Cardiac muscle cell (in vitro differentiated cells and primary cell): ENCODE data around the gene RNFT2. TPM values are rescaled to one million over a fixed set of nuclear protein-coding genes. Genes with fewer than 3 reads are reported as not detected.

Experiments
- DNase-seq, 2 donors: peaks; one replicate each; pipeline versions ENCODE4 v3.0.0 to v3.0.0-alpha.2; 2010 to 2017; ENCODE audit warnings: low read depth in 1 of 2, low spot score in 1 of 2
- H3K27ac ChIP-seq: fragments of 200-600 bp; sonication (generic); 2 replicates; pipeline ENCODE4 v1.5.1; 2016
- H3K27me3 ChIP-seq: fragments of 200-600 bp; sonication (generic); 2 replicates; pipeline ENCODE4 v1.6.0; 2016; ENCODE audit warnings: control low read depth
- H3K36me3 ChIP-seq: fragments of 200-600 bp; sonication (generic); 2 replicates; pipeline ENCODE4 v1.5.1; 2016; ENCODE audit warnings: control low read depth
- H3K4me1 ChIP-seq: fragments of 200-600 bp; sonication (generic); 2 replicates; pipeline ENCODE4 v1.8.1; 2017; ENCODE audit warnings: low read depth, mild to moderate bottlenecking, mixed run types
- H3K4me3 ChIP-seq: fragments of 200-600 bp; sonication (generic); 2 replicates; pipeline ENCODE4 v1.5.1; 2016; ENCODE audit warnings: mild to moderate bottlenecking
- H3K9me3 ChIP-seq: fragments of 200-600 bp; sonication (generic); 2 replicates; pipeline ENCODE4 v1.5.1; 2017; ENCODE audit warnings: low read depth, mild to moderate bottlenecking, control low read depth
- polyA plus RNA-seq: library from polyadenylated mRNA; unstranded; fragments of >200 nt; fragmentation: Nextera tagmentation; extraction: Ambion mirVana; gene quantifications from 2 replicates; pipeline ENCODE4 v1.2.1, GENCODE V29; 2016
- total RNA-seq: library from RNA; depleted of rRNA; stranded (reverse); fragments of >200 nt; gene quantifications from 2 replicates; pipeline ENCODE4 v1.2.3, GENCODE V29; 2016
- TF ChIP-seq, protein P1 (sequence below): IDR thresholded peaks from 2 replicates; pipeline ENCODE4 v1.5.1; 2012; ENCODE audit warnings: low read depth, mild to moderate bottlenecking, low read length

RNFT2 gene
- total and polyA plus RNA-seq, 2 experiments from 2014 or later = 11.0 to 19.1 TPM

DNA sequence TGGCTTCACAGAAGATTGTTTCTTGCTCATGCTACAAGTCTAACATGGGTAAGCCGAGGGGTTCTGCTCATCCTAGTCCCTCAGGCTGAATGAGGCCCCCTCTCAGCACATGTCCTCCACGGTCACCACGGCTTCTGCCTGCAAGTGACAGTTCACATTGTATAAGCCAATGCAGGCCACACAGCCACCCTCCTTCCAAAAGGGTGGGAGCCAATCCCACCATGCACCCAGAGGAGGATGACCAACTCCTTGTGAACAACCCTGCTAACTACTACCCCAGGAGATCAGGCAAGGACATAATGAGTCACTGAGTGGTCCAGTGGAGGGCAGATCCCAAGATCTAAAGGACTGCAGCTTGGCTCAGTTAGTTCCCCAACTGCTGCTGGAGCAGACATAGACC is 6.3 kb upstream of the RNFT2 start:
- Histone ChIP-seq H3K4me1 (peaks cover 3% of the 10 kb centered on the region), H3K9me3 (no peaks in the 10 kb centered on the region), H3K4me3 (no peak overlapping the region), H3K36me3 (peaks cover 5% of the 10 kb centered on the region), H3K27me3 (no peaks in the 10 kb centered on the region), H3K27ac (no peak overlapping the region)
- TF ChIP-seq, protein P1, sequence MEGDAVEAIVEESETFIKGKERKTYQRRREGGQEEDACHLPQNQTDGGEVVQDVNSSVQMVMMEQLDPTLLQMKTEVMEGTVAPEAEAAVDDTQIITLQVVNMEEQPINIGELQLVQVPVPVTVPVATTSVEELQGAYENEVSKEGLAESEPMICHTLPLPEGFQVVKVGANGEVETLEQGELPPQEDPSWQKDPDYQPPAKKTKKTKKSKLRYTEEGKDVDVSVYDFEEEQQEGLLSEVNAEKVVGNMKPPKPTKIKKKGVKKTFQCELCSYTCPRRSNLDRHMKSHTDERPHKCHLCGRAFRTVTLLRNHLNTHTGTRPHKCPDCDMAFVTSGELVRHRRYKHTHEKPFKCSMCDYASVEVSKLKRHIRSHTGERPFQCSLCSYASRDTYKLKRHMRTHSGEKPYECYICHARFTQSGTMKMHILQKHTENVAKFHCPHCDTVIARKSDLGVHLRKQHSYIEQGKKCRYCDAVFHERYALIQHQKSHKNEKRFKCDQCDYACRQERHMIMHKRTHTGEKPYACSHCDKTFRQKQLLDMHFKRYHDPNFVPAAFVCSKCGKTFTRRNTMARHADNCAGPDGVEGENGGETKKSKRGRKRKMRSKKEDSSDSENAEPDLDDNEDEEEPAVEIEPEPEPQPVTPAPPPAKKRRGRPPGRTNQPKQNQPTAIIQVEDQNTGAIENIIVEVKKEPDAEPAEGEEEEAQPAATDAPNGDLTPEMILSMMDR = no peak
- DNase-seq = no peak

DNA sequence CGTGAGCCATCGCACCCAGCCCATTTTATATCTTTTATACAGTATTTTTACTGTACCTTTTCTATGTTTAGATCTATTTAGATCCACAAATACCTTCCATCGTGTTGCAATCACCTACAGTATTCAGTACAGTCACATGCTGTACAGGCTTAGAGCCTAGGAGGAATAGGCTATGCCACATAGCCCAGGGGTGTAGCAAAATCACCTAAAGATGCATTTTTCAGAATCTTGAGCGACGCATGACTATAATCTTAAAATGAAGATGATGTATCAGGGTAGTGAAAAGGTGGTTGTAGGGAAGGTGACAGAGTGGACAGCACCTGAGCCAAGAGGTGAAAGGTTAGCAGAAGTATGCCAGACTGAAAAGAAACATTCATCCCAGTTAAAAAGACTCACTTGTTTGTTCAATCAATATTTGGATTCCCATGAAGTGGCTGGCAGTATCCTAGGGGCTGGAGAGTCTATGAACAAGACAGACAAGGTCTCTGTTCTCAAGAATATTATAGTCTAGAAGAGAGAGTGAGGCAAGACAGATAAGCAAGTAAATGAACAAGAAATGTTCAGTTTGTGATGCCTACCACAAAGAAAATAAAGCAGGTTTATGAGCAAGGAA is 3.9 kb upstream of the RNFT2 start:
- no peak overlapping the region for H3K4me3 ChIP-seq
- H3K4me1 ChIP-seq = no peaks in the 10 kb centered on the region
- peaks cover 5% of the 10 kb centered on the region for H3K36me3 ChIP-seq
- TF ChIP-seq, protein P1 = no peak
- no peaks in the 10 kb centered on the region for H3K9me3 ChIP-seq
- no peaks in the 10 kb centered on the region for H3K27me3 ChIP-seq
- H3K27ac ChIP-seq = no peak overlapping the region
- DNase-seq = no peak

DNA sequence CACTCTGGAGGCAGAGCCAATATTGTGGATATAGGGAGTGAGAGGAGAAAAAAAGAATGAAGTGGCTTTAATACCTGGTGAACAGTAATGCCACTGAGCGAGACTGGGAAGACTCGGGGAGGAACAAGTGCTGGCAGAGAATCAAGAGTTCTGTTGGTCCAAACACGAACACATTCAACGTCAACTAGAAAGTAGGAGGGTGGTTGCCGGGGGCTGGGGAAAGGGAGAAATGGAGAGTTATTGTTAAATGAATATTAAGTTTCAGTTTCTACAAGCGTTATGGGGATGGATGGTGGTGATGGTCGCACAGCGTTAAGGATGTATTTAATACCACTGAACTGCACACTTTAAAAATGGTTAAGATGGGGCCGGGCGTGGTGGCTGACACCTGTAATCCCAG is 3.0 kb upstream of the RNFT2 start:
- Histone ChIP-seq H3K9me3 (no peaks in the 10 kb centered on the region), H3K36me3 (peaks cover 5% of the 10 kb centered on the region), H3K4me3 (no peak overlapping the region), H3K4me1 (no peaks in the 10 kb centered on the region), H3K27me3 (no peaks in the 10 kb centered on the region), H3K27ac (no peak overlapping the region)
- DNase-seq = no peak
- TF ChIP-seq, protein P1 = no peak

DNA sequence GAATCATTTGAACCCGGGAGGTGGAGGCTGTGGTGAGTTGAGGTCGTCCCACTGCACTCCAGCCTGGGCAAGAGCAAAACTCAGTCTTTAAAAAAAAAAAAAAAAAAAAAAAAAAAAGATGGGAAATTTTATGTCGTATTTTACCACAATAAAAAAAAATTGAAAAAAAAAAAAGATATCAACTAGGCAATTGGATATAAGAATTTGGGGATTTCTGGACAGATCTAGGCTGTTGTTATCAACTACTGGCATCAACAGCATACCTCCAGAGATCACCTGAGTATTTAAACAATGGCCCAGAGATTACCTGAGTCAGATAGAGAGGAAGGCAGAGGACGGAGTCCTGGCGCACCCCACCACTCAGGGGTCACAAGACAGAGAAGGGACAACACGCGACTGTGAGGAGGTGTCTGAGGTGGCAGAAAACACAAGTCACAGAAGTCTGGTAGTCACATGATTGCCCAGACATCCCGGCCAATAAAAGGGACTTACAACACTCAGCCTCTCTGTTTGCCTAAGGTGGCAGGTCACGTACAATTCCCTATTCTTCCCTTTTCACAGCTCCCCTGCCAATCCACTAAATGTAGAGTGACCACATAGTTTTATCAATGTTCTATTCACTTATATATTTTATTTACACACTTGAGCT is 2.0 kb upstream of the RNFT2 start:
- no peak for DNase-seq
- Histone ChIP-seq H3K36me3 (peaks cover 5% of the 10 kb centered on the region), H3K27ac (no peak overlapping the region), H3K4me1 (no peaks in the 10 kb centered on the region), H3K27me3 (no peaks in the 10 kb centered on the region), H3K4me3 (no peak overlapping the region), H3K9me3 (no peaks in the 10 kb centered on the region)
- TF ChIP-seq, protein P1 = no peak

DNA sequence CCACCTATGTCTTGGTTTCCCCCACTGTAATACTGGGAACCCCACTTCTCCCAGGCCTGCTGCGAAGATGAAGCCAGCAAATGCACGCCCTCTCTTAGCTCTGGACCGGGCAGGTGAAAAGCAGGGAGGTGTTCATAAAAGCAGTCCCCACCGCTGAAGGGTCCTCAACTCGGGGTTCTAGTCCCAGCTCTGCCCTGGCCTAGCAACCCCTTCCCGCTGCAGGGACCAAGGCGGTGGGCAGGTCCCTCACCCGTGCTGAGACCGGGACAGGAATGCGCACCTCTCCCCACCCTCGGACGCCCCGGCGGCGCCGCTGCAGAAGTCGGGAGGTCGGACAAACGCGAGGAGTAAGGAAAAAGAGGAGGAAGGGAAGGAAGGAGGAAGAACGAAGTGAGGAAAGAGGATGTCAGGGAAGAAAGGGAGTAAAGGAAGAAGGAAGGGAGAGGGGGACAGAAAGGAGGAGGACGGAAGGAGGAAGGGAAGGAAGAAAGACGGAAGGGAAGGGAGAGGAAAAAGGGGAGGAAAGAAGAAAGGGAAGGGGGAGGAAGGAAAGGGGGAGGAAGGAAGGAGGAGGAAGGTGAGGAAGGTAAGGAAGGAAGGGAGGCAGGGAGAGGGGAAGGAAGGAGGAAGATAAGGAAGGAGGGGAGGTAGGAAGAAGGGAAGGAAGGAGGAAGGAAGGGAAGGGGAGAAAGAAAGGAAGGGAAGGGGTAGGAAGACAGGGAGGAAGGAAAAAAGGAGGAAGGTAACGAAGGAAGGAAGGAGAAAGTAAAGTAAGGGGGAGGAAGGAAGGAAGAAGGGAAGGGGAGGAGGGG is 947 bp upstream of the RNFT2 start:
- Histone ChIP-seq H3K4me1 (no peaks in the 10 kb centered on the region), H3K9me3 (no peaks in the 10 kb centered on the region), H3K27ac (no peak overlapping the region), H3K27me3 (no peaks in the 10 kb centered on the region), H3K36me3 (peaks cover 5% of the 10 kb centered on the region), H3K4me3 (peak overlapping the region; percentile 99)
- TF ChIP-seq, protein P1 = no peak
- DNase-seq = peak in 1 of 2 donors; percentile 43
